ENCODE data around the gene VIP.

Gene VIP

GRCh38 chr6:152721956-152722355 lies 28.6 kb upstream of the VIP start:
- no peak for DNase-seq (ENCODE audit: low read depth, low spot score)
- in situ Hi-C loops (cut with HindIII; ENCODE audit: low sequenced_read_pairs): no loop called here
- no peak overlapping the region for H3K4me3 ChIP-seq (ENCODE audit: low read depth, low read length)
- no peak for TF ChIP-seq CTCF (IDR thresholded peaks at IDR 0.05; ENCODE audit: low read depth, low read length)

GRCh38 chr6:152723398-152723797 lies 27.2 kb upstream of the VIP start:
- peak; percentile 65 for DNase-seq (ENCODE audit: low read depth, low spot score)
- no peak for TF ChIP-seq CTCF (IDR thresholded peaks at IDR 0.05; ENCODE audit: low read depth, low read length)

DNA sequence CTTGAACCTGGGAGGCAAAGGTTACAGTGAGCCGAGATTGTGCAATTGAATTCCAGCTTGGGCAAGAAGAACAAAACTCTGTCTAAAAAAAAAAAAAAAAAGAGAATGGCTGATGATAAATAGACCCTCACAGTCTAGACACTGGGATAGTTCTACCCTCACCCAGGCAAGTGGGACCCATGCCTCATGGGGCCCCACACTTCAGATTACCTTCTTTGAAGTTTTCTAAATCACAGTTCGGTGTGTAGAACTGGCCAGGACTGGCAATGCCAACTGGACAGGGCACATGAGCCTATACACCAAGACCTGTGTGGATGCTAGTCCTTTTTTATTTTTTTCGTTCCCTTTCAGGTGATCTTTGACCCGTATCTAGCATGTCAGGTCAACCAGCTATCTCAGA lies 24.3 kb upstream of the VIP start:
- no peak overlapping the region for H3K4me3 ChIP-seq (ENCODE audit: low read depth, low read length)
- DNase-seq (ENCODE audit: low read depth, low spot score): no peak
- in situ Hi-C loops (cut with HindIII; ENCODE audit: low sequenced_read_pairs): no loop called here
- no peak for TF ChIP-seq CTCF (IDR thresholded peaks at IDR 0.05; ENCODE audit: low read depth, low read length)

More at GRCh38 chr6:152723398-152723797, 27.2 kb upstream of the VIP start:
- in situ Hi-C loops (cut with HindIII; ENCODE audit: low sequenced_read_pairs): no loop called here
- no peak overlapping the region for H3K4me3 ChIP-seq (ENCODE audit: low read depth, low read length)

- no peak overlapping the region for H3K4me3 ChIP-seq (ENCODE audit: low read depth, low read length)
- no peak for TF ChIP-seq CTCF (IDR thresholded peaks at IDR 0.05; ENCODE audit: low read depth, low read length)
- no peak for DNase-seq (ENCODE audit: low read depth, low spot score)
- in situ Hi-C loops (cut with HindIII; ENCODE audit: low sequenced_read_pairs): no loop called here
These were observed 23.1 kb upstream of the VIP start for GRCh38 chr6:152727507-152727906.

- no peak for TF ChIP-seq CTCF (IDR thresholded peaks at IDR 0.05; ENCODE audit: low read depth, low read length)
- DNase-seq (ENCODE audit: low read depth, low spot score): no peak
- in situ Hi-C loops (cut with HindIII; ENCODE audit: low sequenced_read_pairs): no loop called here
- no peak overlapping the region for H3K4me3 ChIP-seq (ENCODE audit: low read depth, low read length)
These were observed 16.0 kb upstream of the VIP start for GRCh38 chr6:152734630-152735029.

DNA sequence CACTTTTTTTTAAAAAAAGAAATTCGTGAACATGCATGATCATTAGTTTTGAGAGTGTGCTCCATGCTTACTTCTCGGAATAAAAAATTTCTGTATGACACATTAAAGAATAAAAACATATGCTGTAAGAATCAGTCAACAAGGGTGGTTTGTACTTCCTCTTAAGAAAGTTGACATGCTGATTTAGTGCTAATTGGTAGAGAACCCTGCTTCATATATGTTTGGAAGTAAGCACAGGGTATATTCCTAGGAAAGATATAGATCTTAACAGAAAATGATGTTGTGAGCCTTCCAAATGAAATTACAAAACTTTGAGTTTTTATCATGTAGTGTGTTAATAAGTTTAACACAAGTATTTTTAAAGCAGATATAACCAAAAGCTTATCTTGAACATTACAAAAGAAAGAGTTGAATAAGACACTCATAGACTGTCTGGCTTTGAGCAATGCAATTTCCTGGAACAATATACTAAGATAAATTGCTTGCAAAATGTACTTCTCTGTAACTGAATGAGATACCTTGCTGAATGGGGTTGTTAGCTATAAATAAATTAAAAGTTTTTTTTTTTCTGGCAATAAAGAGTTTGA lies 13.8 kb upstream of the VIP start:
- no peak overlapping the region for H3K4me3 ChIP-seq (ENCODE audit: low read depth, low read length)
- in situ Hi-C loops (cut with HindIII; ENCODE audit: low sequenced_read_pairs): no loop called here
- TF ChIP-seq CTCF (IDR thresholded peaks at IDR 0.05; ENCODE audit: low read depth, low read length): no peak
- DNase-seq (ENCODE audit: low read depth, low spot score): no peak
